GM10266 (cell line): ENCODE data around the gene TBX20.

Source experiments
- DNase-seq: peaks from one replicate; pipeline ENCODE4 v3.0.0; 2012; ENCODE audit errors: extremely low spot score
- CTCF ChIP-seq: IDR thresholded peaks from 2 replicates; pipeline ENCODE4 v1.5.1; 2012; ENCODE audit warnings: mild to moderate bottlenecking, low read depth; ENCODE audit not compliant: control insufficient read depth, insufficient read depth; ENCODE audit errors: missing control alignments

TBX20 gene

GRCh38 chr7:35260246-35260645, 6.3 kb upstream of the TBX20 start:
- TF ChIP-seq CTCF = no peak
- no peak for DNase-seq

GRCh38 chr7:35259523-35259908, 5.6 kb upstream of the TBX20 start:
- DNase-seq = no peak
- no peak for TF ChIP-seq CTCF

- DNase-seq = no peak
- no peak for TF ChIP-seq CTCF
Measured at GRCh38 chr7:35258868-35259522, 5.1 kb upstream of the TBX20 start.

GRCh38 chr7:35258125-35258867, 4.4 kb upstream of the TBX20 start:
- DNase-seq = no peak
- no peak for TF ChIP-seq CTCF

- peak; percentile 49 for DNase-seq
- no peak for TF ChIP-seq CTCF
Measured at GRCh38 chr7:35257251-35258124, 3.6 kb upstream of the TBX20 start.

GRCh38 chr7:35256256-35257175, 2.6 kb upstream of the TBX20 start:
- DNase-seq = no peak
- no peak for TF ChIP-seq CTCF
